ENCODE results near the gene CCRL2.

GRCh38 chr3:46406443-46406787, 644 bp upstream of the CCRL2 start:
- TF ChIP-seq CTCF (IDR thresholded peaks at IDR 0.05) (no peak), POLR2A (IDR thresholded peaks at IDR 0.05) (no peak)

All from heart left ventricle (tissue), 13 donors.